K562 (cell line): ENCODE measurements around the gene PLEKHA1. TPM values are rescaled to one million over a fixed set of nuclear protein-coding genes. Genes with fewer than 3 reads are reported as not detected.

Experiments used
- CHD1 ChIP-seq: fragments of 200-600 bp; sonication (generic); IDR thresholded peaks from one replicate; pipeline ENCODE4 v1.6.1; 2012; ENCODE audit warnings: mild to moderate bottlenecking, moderate library complexity, low read length, inconsistent platforms
- ESRRB ChIP-seq: fragments of 250-450 bp; sonication (Bioruptor Pico); IDR thresholded peaks from 2 replicates; pipeline ENCODE4 v1.5.0; 2020; ENCODE audit warnings: mild to moderate bottlenecking, moderate library complexity, borderline replicate concordance
- HMG20B ChIP-seq: fragments of 250-450 bp; sonication (Bioruptor Pico); IDR thresholded peaks from 2 replicates; pipeline ENCODE4 v1.5.0; 2021; ENCODE audit warnings: mild to moderate bottlenecking
- MAFF ChIP-seq: IDR thresholded peaks from 2 replicates; pipeline ENCODE4 v1.6.1; 2012; ENCODE audit warnings: low read length, improper control_type of control experiment
- NCOA1 ChIP-seq: fragments of 450-650 bp; IDR thresholded peaks from 2 replicates; pipeline ENCODE4 v1.6.1; 2016; ENCODE audit warnings: low read depth
- NFRKB ChIP-seq: fragments of 450-650 bp; IDR thresholded peaks from 2 replicates; pipeline ENCODE4 v1.6.1; 2016; ENCODE audit warnings: low read depth
- NFYB ChIP-seq: IDR thresholded peaks from 2 replicates; pipeline ENCODE4 v1.6.1; 2011; ENCODE audit warnings: mild to moderate bottlenecking, moderate library complexity; ENCODE audit not compliant: insufficient read length; ENCODE audit errors: extremely low read depth
- ZBTB34 ChIP-seq: fragments of 250-450 bp; sonication (Bioruptor Pico); IDR thresholded peaks from 2 replicates; pipeline ENCODE4 v1.8.0; 2021; ENCODE audit warnings: mild to moderate bottlenecking, moderate library complexity
- ZNF277 ChIP-seq: fragments of 250-450 bp; sonication (Bioruptor Pico); IDR thresholded peaks from 2 replicates; pipeline ENCODE4 v1.8.0; 2022; ENCODE audit warnings: inconsistent platforms, mild to moderate bottlenecking, moderate library complexity, borderline replicate concordance
- ZNF280B ChIP-seq: fragments of 250-450 bp; sonication (Bioruptor Pico); IDR thresholded peaks from 2 replicates; pipeline ENCODE4 v1.5.1; 2021; ENCODE audit warnings: mild to moderate bottlenecking
- ZNF311 ChIP-seq: fragments of 250-450 bp; sonication (Bioruptor Pico); IDR thresholded peaks from 2 replicates; pipeline ENCODE4 v1.4.0; 2020; ENCODE audit warnings: mild to moderate bottlenecking, moderate library complexity
- ZNF324 ChIP-seq: fragments of 250-450 bp; sonication (Bioruptor Pico); IDR thresholded peaks from 2 replicates; pipeline ENCODE4 v1.4.0; 2020; ENCODE audit warnings: mild to moderate bottlenecking
- polyA plus RNA-seq, 8 experiments: library from polyadenylated mRNA; depleted of rRNA in 4 of 8; stranded (reverse) in 5 of 8; unstranded in 3 of 8; fragments of >200 nt; fragmentation: Nextera tagmentation in 2 of 8; fragmentation: Illumina TruSeq in 1 of 8; extraction: Ambion mirVana in 2 of 8; extraction: Trizol in 1 of 8; gene quantifications; 2 replicates each; pipeline versions ENCODE4 v1.2.1 to v1.2.3, GENCODE V29; 2011 to 2014; ENCODE audit warnings: inconsistent platforms in 1 of 8, missing spikeins in 1 of 8
- total RNA-seq, 7 experiments: library from RNA; depleted of rRNA in 6 of 7; stranded (reverse); fragments of >200 nt in 6 of 7; fragmentation: Illumina TruSeq in 2 of 7; extraction: Trizol in 2 of 7; gene quantifications; 2 replicates each; pipeline versions ENCODE4 v1.2.1 to v1.2.3, GENCODE V29; 2011 to 2021; ENCODE audit warnings: low replicate concordance in 1 of 7
- TF ChIP-seq, protein P1 (sequence below): fragments of 200-600 bp; sonication (generic); IDR thresholded peaks from one replicate; pipeline ENCODE4 v1.6.1; 2012; ENCODE audit warnings: mild to moderate bottlenecking, low read depth, low read length, inconsistent platforms

The PLEKHA1 gene
- total and polyA plus RNA-seq, 9 of the 15 experiments (the other 6 are each of a cell fraction or from before 2014, with no cell fraction given): 0.05 to 4.7 (median 1.0) TPM

- TF ChIP-seq, protein P1, sequence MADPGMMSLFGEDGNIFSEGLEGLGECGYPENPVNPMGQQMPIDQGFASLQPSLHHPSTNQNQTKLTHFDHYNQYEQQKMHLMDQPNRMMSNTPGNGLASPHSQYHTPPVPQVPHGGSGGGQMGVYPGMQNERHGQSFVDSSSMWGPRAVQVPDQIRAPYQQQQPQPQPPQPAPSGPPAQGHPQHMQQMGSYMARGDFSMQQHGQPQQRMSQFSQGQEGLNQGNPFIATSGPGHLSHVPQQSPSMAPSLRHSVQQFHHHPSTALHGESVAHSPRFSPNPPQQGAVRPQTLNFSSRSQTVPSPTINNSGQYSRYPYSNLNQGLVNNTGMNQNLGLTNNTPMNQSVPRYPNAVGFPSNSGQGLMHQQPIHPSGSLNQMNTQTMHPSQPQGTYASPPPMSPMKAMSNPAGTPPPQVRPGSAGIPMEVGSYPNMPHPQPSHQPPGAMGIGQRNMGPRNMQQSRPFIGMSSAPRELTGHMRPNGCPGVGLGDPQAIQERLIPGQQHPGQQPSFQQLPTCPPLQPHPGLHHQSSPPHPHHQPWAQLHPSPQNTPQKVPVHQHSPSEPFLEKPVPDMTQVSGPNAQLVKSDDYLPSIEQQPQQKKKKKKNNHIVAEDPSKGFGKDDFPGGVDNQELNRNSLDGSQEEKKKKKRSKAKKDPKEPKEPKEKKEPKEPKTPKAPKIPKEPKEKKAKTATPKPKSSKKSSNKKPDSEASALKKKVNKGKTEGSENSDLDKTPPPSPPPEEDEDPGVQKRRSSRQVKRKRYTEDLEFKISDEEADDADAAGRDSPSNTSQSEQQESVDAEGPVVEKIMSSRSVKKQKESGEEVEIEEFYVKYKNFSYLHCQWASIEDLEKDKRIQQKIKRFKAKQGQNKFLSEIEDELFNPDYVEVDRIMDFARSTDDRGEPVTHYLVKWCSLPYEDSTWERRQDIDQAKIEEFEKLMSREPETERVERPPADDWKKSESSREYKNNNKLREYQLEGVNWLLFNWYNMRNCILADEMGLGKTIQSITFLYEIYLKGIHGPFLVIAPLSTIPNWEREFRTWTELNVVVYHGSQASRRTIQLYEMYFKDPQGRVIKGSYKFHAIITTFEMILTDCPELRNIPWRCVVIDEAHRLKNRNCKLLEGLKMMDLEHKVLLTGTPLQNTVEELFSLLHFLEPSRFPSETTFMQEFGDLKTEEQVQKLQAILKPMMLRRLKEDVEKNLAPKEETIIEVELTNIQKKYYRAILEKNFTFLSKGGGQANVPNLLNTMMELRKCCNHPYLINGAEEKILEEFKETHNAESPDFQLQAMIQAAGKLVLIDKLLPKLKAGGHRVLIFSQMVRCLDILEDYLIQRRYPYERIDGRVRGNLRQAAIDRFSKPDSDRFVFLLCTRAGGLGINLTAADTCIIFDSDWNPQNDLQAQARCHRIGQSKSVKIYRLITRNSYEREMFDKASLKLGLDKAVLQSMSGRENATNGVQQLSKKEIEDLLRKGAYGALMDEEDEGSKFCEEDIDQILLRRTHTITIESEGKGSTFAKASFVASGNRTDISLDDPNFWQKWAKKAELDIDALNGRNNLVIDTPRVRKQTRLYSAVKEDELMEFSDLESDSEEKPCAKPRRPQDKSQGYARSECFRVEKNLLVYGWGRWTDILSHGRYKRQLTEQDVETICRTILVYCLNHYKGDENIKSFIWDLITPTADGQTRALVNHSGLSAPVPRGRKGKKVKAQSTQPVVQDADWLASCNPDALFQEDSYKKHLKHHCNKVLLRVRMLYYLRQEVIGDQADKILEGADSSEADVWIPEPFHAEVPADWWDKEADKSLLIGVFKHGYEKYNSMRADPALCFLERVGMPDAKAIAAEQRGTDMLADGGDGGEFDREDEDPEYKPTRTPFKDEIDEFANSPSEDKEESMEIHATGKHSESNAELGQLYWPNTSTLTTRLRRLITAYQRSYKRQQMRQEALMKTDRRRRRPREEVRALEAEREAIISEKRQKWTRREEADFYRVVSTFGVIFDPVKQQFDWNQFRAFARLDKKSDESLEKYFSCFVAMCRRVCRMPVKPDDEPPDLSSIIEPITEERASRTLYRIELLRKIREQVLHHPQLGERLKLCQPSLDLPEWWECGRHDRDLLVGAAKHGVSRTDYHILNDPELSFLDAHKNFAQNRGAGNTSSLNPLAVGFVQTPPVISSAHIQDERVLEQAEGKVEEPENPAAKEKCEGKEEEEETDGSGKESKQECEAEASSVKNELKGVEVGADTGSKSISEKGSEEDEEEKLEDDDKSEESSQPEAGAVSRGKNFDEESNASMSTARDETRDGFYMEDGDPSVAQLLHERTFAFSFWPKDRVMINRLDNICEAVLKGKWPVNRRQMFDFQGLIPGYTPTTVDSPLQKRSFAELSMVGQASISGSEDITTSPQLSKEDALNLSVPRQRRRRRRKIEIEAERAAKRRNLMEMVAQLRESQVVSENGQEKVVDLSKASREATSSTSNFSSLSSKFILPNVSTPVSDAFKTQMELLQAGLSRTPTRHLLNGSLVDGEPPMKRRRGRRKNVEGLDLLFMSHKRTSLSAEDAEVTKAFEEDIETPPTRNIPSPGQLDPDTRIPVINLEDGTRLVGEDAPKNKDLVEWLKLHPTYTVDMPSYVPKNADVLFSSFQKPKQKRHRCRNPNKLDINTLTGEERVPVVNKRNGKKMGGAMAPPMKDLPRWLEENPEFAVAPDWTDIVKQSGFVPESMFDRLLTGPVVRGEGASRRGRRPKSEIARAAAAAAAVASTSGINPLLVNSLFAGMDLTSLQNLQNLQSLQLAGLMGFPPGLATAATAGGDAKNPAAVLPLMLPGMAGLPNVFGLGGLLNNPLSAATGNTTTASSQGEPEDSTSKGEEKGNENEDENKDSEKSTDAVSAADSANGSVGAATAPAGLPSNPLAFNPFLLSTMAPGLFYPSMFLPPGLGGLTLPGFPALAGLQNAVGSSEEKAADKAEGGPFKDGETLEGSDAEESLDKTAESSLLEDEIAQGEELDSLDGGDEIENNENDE: no peak
- TF ChIP-seq ZNF280B: no peak
- TF ChIP-seq CHD1: no peak
- TF ChIP-seq NFYB: no peak
- TF ChIP-seq NCOA1: no peak
- no peak for TF ChIP-seq ESRRB
- no peak for TF ChIP-seq HMG20B
- no peak for TF ChIP-seq MAFF
- no peak for TF ChIP-seq ZBTB34 (CRISPR knock-in tag)
- no peak for TF ChIP-seq ZNF324 (CRISPR knock-in tag)
- TF ChIP-seq ZNF311 (CRISPR knock-in tag): no peak
- no peak for TF ChIP-seq ZNF277 (CRISPR knock-in tag)
- no peak for TF ChIP-seq NFRKB
These were observed 71.0 kb downstream of the PLEKHA1 start (continued) for GRCh38 chr10:122445469-122445868.
